PC-3 (cell line): ENCODE results near the gene PLA1A. TPM values are rescaled to one million over a fixed set of nuclear protein-coding genes. Genes with fewer than 3 reads are reported as not detected.
"Not testable (repeated sequence)": the region's sequence is repeated elsewhere in the genome, so short reads cannot be mapped to it uniquely, and the experiment has no call there.

ENCODE experiments used
- ATAC-seq: fragments of 200-7000 bp; cut with Tn5 transposase; 2 replicates; pipeline ENCODE4 v1.9.1; 2020; ENCODE audit warnings: mild to moderate bottlenecking, moderate library complexity
- BruUV-seq: library from RNA; stranded (reverse); fragments of 400-500 nt; replicated peaks from 2 replicates; lab custom pipeline; 2021; lab: Mats Ljungman, UMichigan
- CTCF ChIA-PET: fragments of 300-600 bp; sonication (Branson Sonifier 250); formaldehyde crosslinking; loops from one replicate; lab custom pipeline; 2022; ENCODE audit warnings: antibody characterized with exemption; lab: Charles Lee
- POLR2A ChIA-PET: fragments of 300-600 bp; sonication (Branson Sonifier 250); formaldehyde crosslinking; loops from one replicate; lab custom pipeline; 2022; ENCODE audit warnings: antibody characterized with exemption; ENCODE audit not compliant: unreplicated experiment; lab: Charles Lee
- DNase-seq: peaks from one replicate; pipeline ENCODE4 v3.0.0-alpha.2; 2015
- H2AFZ ChIP-seq: fragments of 300-600 bp; sonication (generic); 2 replicates; pipeline ENCODE4 v1.6.0; 2016; ENCODE audit warnings: antibody characterized with exemption, low read length
- H3F3A ChIP-seq: fragments of 300-600 bp; sonication (generic); one replicate; pipeline ENCODE4 v1.6.0; 2017; ENCODE audit warnings: antibody characterized with exemption, low read length, control low read depth, mild to moderate bottlenecking; ENCODE audit not compliant: unreplicated experiment
- H3K27ac ChIP-seq: fragments of 300-600 bp; sonication (generic); 2 replicates; pipeline ENCODE4 v1.5.1; 2016; ENCODE audit warnings: mild to moderate bottlenecking, low read length
- H3K27me3 ChIP-seq: fragments of 300-600 bp; sonication (generic); 2 replicates; pipeline ENCODE4 v1.6.1; 2016; ENCODE audit warnings: low read length, mixed read lengths
- H3K36me3 ChIP-seq: fragments of 300-600 bp; sonication (generic); 2 replicates; pipeline ENCODE4 v1.6.1; 2016; ENCODE audit warnings: low read depth, mixed run types, low read length, mixed read lengths
- H3K4me1 ChIP-seq: fragments of 300-600 bp; sonication (generic); 2 replicates; pipeline ENCODE4 v1.5.1; 2016; ENCODE audit warnings: low read length; ENCODE audit not compliant: insufficient read depth
- H3K4me2 ChIP-seq: fragments of 300-600 bp; sonication (generic); 2 replicates; pipeline ENCODE4 v1.6.0; 2016; ENCODE audit warnings: low read length
- H3K4me3 ChIP-seq: fragments of 300-600 bp; sonication (generic); 2 replicates; pipeline ENCODE4 v1.5.1; 2016; ENCODE audit warnings: mild to moderate bottlenecking, low read length, mixed read lengths
- H3K79me2 ChIP-seq: fragments of 300-600 bp; sonication (generic); 2 replicates; pipeline ENCODE4 v1.6.1; 2017; ENCODE audit warnings: low read length, mixed read lengths
- H3K9ac ChIP-seq: fragments of 300-600 bp; sonication (generic); 2 replicates; pipeline ENCODE4 v1.6.0; 2016; ENCODE audit warnings: mild to moderate bottlenecking, low read length
- H3K9me2 ChIP-seq: fragments of 300-600 bp; sonication (generic); replicated peaks from 2 replicates; pipeline ENCODE4 v1.6.1; 2016; ENCODE audit warnings: mixed run types, low read length, mixed read lengths
- H3K9me3 ChIP-seq: fragments of 300-600 bp; sonication (generic); 2 replicates; pipeline ENCODE4 v1.6.1; 2016; ENCODE audit warnings: low read length, mixed read lengths
- H4K20me1 ChIP-seq: fragments of 300-600 bp; sonication (generic); 2 replicates; pipeline ENCODE4 v1.6.1; 2016; ENCODE audit warnings: low read length, mixed read lengths
- CTCF ChIP-seq: fragments of 300-600 bp; sonication (generic); conservative IDR thresholded peaks from 2 replicates; pipeline ENCODE4 v1.5.1; 2017; ENCODE audit warnings: antibody characterized with exemption, low read depth, mild to moderate bottlenecking, low read length
- EZH2 ChIP-seq: fragments of 300-600 bp; sonication (generic); IDR thresholded peaks from one replicate; pipeline ENCODE4 v1.6.1; 2017; ENCODE audit warnings: antibody characterized with exemption, mild to moderate bottlenecking, low read length; ENCODE audit not compliant: unreplicated experiment
- EZH2phosphoT487 ChIP-seq: fragments of 300-600 bp; sonication (generic); IDR thresholded peaks from 2 replicates; pipeline ENCODE4 v1.6.1; 2018; ENCODE audit warnings: mild to moderate bottlenecking, antibody characterized with exemption, low read length, borderline replicate concordance
- intact Hi-C: fragments of 100-400 bp; cut with micrococcal nuclease; formaldehyde crosslinking; loops from 2 replicates; pipeline ENCODE4 v1.9.0; 2023
- total RNA-seq: library from RNA; depleted of rRNA; stranded (reverse); fragments of >200 nt; gene quantifications from 2 replicates; pipeline ENCODE4 v1.2.3, GENCODE V29; 2014; rRNA removed

Gene PLA1A
- total RNA-seq, 1 experiment from 2014 or later: 0.36 TPM

- POLR2A ChIA-PET: interaction anchor here (1.4 kb wide), 1 partner anchor 15 kb away, joined by 4 read pairs; no protein-coding TSS in a partner anchor
These were observed 79.9 kb downstream of the PLA1A start for GRCh38 chr3:119677641-119677934.

GRCh38 chr3:119678209-119678608 is 80.5 kb downstream of the PLA1A start:
- Histone ChIP-seq H3K79me2 (peaks cover 20% of the 10 kb centered on the region), H3K36me3 (peaks cover 14% of the 10 kb centered on the region; the same call in 1 of the 2 replicates), H3K4me1 (peaks cover 18% of the 10 kb centered on the region)
- ATAC-seq, H3K4me3 ChIP-seq, DNase-seq, H3K9ac ChIP-seq, CTCF ChIA-PET, H3K4me2 ChIP-seq, H3K27ac ChIP-seq, H2AFZ ChIP-seq, H3K9me3 ChIP-seq, BruUV-seq, H3K27me3 ChIP-seq, intact Hi-C loops, H3F3A ChIP-seq, H3K9me2 ChIP-seq, POLR2A ChIA-PET, H4K20me1 ChIP-seq: not testable (repeated sequence)

More at GRCh38 chr3:119677641-119677934, 79.9 kb downstream of the PLA1A start:
- Histone ChIP-seq H3K4me2 (peak overlapping the region; percentile 90), H3K9me2 (no peaks in the 10 kb centered on the region), H3K36me3 (peaks cover 21% of the 10 kb centered on the region; the same call in 1 of the 2 replicates), H3K27ac (peak overlapping the region; percentile 71), H3K9ac (peak overlapping the region; percentile 80), H4K20me1 (no peaks in the 10 kb centered on the region), H3K27me3 (no peaks in the 10 kb centered on the region), H3K79me2 (peaks cover 20% of the 10 kb centered on the region), H3K4me3 (peak overlapping the region; percentile 84), H2AFZ (peak overlapping the region; percentile 85), H3K9me3 (no peaks in the 10 kb centered on the region), H3F3A (no peaks in the 10 kb centered on the region), H3K4me1 (peaks cover 18% of the 10 kb centered on the region)
- TF ChIP-seq CTCF: no peak
- TF ChIP-seq EZH2phosphoT487: no peak
- TF ChIP-seq EZH2: no peak
- DNase-seq (no peak), ATAC-seq (no peak)
- CTCF ChIA-PET: no interaction called here
- BruUV-seq: TSS peak; percentile 94
- intact Hi-C loops: loop anchor here (1.0 to 2.0 kb wide), 4 partner anchors 13 to 179 kb away; partner anchors contain the start of genes ADPRH and TIMMDC1

Other genes with a start within 250 kb of the PLA1A start
- gene TMEM39A, start 134.3 kb upstream of the PLA1A start, total RNA-seq: 49.1 and 56.5 TPM in 2 replicates
- gene POGLUT1, start 128.9 kb upstream of the PLA1A start, total RNA-seq: 10.5 and 11.6 TPM in 2 replicates
- gene TIMMDC1, start 99.3 kb upstream of the PLA1A start, total RNA-seq: 107 and 142 TPM in 2 replicates
- not detected in 2 replicates for gene CD80, start 38.3 kb upstream of the PLA1A start, total RNA-seq
- 4.7 and 5.6 TPM in 2 replicates for gene ADPRH, start 18.4 kb upstream of the PLA1A start, total RNA-seq
- gene POPDC2, start 62.7 kb downstream of the PLA1A start, total RNA-seq: 0.62 and 0.98 TPM in 2 replicates
- 102 and 159 TPM in 2 replicates for gene COX17, start 79.5 kb downstream of the PLA1A start, total RNA-seq
- gene CFAP91, start 105.1 kb downstream of the PLA1A start, total RNA-seq: 0.17 and 1.1 TPM in 2 replicates
- gene NR1I2, start 184.2 kb downstream of the PLA1A start, total RNA-seq: 0.04 TPM in 1 of 2 replicates, not detected in the other